ENCODE measurements around the gene CD244.
"Not testable (repeated sequence)": the region's sequence is repeated elsewhere in the genome, so short reads cannot be mapped to it uniquely, and the experiment has no call there.

Gene CD244

DNA sequence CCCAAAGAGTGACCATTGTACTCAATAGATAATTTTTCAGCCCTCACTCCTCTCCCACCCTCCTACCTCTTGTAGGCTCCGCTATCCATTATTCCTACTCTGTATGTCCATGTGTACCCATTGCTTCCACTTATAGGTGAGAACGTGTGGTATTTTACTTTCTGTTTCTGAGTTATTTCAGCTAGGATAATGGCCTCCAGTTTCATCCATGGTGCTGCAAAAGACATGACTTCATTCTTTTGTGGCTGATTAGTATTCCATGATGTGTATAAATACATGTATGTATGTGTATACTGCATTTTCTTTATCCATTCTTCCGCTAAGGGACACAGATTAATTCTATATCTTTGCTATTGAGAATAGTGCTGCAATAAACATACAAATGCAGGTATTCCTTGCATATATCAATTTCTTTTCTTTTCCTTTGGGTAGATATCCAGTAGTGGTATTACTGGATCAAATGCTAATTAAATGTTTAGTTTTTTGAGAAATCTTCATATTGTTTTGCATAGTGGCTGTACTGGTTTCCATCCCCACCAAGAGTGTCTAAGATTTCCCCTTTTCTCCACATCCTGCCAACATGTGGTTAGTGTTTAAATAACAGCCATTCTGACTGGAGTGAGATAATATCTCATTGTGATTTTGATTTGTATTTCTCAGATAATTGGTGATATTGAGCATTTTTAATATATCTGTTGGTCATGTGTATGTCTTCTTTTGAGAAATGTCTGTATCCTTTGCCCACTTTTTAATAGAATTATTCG is 61.9 kb downstream of the CD244 start:
- Histone ChIP-seq H3K27me3 (ENCODE audit: control insufficient read depth, insufficient read depth, low read length) (no peaks in the 10 kb centered on the region), H3K4me3 (ENCODE audit: low read length) (no peak overlapping the region), H3K36me3 (ENCODE audit: control insufficient read depth, insufficient read depth, low read length) (no peaks in the 10 kb centered on the region), H3K9ac (ENCODE audit: low read length) (no peak overlapping the region), H3K4me1 (ENCODE audit: control insufficient read depth, insufficient read depth, low read length) (no peaks in the 10 kb centered on the region), H3K9me3 (ENCODE audit: control insufficient read depth, low read length) (no peaks in the 10 kb centered on the region)

GRCh38 chr1:160800142-160800541 is 62.5 kb downstream of the CD244 start:
- Histone ChIP-seq H3K9ac (ENCODE audit: low read length) (no peak overlapping the region), H3K4me3 (ENCODE audit: low read length) (no peak overlapping the region), H3K4me1 (ENCODE audit: control insufficient read depth, insufficient read depth, low read length) (no peaks in the 10 kb centered on the region), H3K9me3 (ENCODE audit: control insufficient read depth, low read length) (no peaks in the 10 kb centered on the region), H3K27me3 (ENCODE audit: control insufficient read depth, insufficient read depth, low read length) (no peaks in the 10 kb centered on the region), H3K36me3 (ENCODE audit: control insufficient read depth, insufficient read depth, low read length) (no peaks in the 10 kb centered on the region)

DNA sequence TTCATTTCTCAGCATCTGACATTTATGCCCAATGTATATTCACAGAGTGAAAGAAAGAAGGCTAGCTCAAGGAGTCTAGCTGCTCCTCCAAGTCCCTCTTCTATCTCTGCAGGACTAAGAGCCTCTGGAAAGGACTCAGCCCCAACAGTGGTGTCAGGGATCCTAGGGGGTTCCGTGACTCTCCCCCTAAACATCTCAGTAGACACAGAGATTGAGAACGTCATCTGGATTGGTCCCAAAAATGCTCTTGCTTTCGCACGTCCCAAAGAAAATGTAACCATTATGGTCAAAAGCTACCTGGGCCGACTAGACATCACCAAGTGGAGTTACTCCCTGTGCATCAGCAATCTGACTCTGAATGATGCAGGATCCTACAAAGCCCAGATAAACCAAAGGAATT is 63.0 kb downstream of the CD244 start:
- Histone ChIP-seq H3K27me3 (ENCODE audit: control insufficient read depth, insufficient read depth, low read length) (no peaks in the 10 kb centered on the region), H3K9ac (ENCODE audit: low read length) (no peak overlapping the region), H3K4me3 (ENCODE audit: low read length) (no peak overlapping the region), H3K36me3 (ENCODE audit: control insufficient read depth, insufficient read depth, low read length) (no peaks in the 10 kb centered on the region), H3K9me3 (ENCODE audit: control insufficient read depth, low read length) (no peaks in the 10 kb centered on the region), H3K4me1 (ENCODE audit: control insufficient read depth, insufficient read depth, low read length) (no peaks in the 10 kb centered on the region)

DNA sequence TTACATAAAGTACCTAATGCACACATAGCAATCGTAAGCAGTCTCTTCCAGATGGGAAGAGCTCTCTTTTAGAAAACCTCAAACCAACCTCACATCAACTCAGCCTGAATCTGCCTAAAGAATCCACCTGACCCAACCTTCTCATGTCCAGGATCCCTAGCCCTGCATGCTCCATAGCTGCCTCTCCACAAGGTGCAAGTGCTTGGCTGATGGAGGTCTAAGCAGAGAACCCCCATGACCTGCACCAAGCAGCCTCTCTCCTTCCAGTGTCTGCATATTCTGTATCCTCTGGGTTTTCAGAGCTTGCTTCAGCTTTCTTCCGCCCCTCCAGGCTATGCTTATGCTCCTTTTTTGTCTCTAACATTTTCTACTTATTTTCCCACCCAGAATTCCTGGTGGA is 64.2 kb downstream of the CD244 start:
- no peak overlapping the region for H3K9ac ChIP-seq (ENCODE audit: low read length)
- no peaks in the 10 kb centered on the region for H3K9me3 ChIP-seq (ENCODE audit: control insufficient read depth, low read length)
- H3K4me3 ChIP-seq (ENCODE audit: low read length), result no peak overlapping the region
- H3K4me1 ChIP-seq (ENCODE audit: control insufficient read depth, insufficient read depth, low read length), result no peaks in the 10 kb centered on the region
- no peaks in the 10 kb centered on the region for H3K27me3 ChIP-seq (ENCODE audit: control insufficient read depth, insufficient read depth, low read length)
- H3K36me3 ChIP-seq (ENCODE audit: control insufficient read depth, insufficient read depth, low read length), result no peaks in the 10 kb centered on the region

DNA sequence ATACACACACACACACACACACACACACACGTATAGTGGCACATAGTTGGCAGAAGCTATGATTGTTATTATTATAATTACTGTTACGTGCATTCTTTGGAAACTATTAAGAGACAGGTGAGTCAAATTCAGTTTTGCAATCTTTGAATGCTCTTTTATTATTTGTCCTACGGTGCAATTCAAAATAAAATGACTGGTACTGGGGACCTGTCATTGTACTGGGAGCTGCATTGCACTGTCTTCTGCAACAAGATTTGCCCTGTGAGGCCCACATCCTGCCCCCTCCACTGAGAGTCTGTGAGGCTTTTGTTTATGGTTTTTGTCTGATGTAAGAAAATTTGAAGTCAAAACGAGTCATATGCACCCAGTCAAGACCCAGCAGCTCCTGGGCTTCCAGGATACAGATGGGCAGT is 64.8 kb downstream of the CD244 start:
- Histone ChIP-seq H3K36me3 (ENCODE audit: control insufficient read depth, insufficient read depth, low read length) (no peaks in the 10 kb centered on the region), H3K9ac (ENCODE audit: low read length) (no peak overlapping the region), H3K4me1 (ENCODE audit: control insufficient read depth, insufficient read depth, low read length) (no peaks in the 10 kb centered on the region), H3K4me3 (ENCODE audit: low read length) (no peak overlapping the region), H3K9me3 (ENCODE audit: control insufficient read depth, low read length) (no peaks in the 10 kb centered on the region), H3K27me3 (ENCODE audit: control insufficient read depth, insufficient read depth, low read length) (no peaks in the 10 kb centered on the region)

GRCh38 chr1:160797271-160797709 is 65.4 kb downstream of the CD244 start:
- Histone ChIP-seq H3K4me1 (ENCODE audit: control insufficient read depth, insufficient read depth, low read length) (no peaks in the 10 kb centered on the region), H3K9ac (ENCODE audit: low read length) (no peak overlapping the region), H3K36me3 (ENCODE audit: control insufficient read depth, insufficient read depth, low read length) (no peaks in the 10 kb centered on the region), H3K27me3 (ENCODE audit: control insufficient read depth, insufficient read depth, low read length) (no peaks in the 10 kb centered on the region), H3K4me3 (ENCODE audit: low read length) (no peak overlapping the region), H3K9me3 (ENCODE audit: control insufficient read depth, low read length) (no peaks in the 10 kb centered on the region)

DNA sequence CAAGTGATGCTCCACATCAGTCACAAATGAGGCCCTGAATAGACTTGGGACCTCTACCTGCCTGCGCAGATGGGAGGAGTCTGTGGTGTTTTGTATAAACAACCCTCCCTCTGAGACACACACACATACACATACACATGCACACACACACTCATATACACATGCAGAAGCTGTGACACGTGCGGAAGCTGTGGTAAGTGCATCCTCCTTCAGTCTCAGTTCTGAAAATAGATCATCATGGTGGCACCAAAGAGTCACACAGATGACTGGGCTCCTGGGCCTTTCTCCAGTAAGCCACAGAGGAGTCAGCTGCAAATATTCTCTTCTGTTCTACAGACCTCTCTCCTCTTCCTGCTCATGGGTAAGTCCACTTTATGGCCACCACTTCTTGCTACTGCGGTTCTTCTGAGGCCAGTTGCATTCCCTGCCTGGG is 66.7 kb downstream of the CD244 start, which contains the start of gene LY9:
TSS of gene LY9 (plus strand) at position 224 of the 433 bp plus-strand sequence. CDS start at position 238, 14 bp downstream.
- Histone ChIP-seq H3K4me1 (ENCODE audit: control insufficient read depth, insufficient read depth, low read length) (no peaks in the 10 kb centered on the region), H3K27me3 (ENCODE audit: control insufficient read depth, insufficient read depth, low read length) (no peaks in the 10 kb centered on the region), H3K36me3 (ENCODE audit: control insufficient read depth, insufficient read depth, low read length) (no peaks in the 10 kb centered on the region), H3K4me3 (ENCODE audit: low read length) (no peak within 1 kb of the TSS), H3K9me3 (ENCODE audit: control insufficient read depth, low read length) (no peaks in the 10 kb centered on the region), H3K9ac (ENCODE audit: low read length) (no peak within 1 kb of the TSS)

GRCh38 chr1:160794376-160794775 is 68.3 kb downstream of the CD244 start:
- no peak overlapping the region for H3K4me3 ChIP-seq (ENCODE audit: low read length)
- no peaks in the 10 kb centered on the region for H3K36me3 ChIP-seq (ENCODE audit: control insufficient read depth, insufficient read depth, low read length)
- no peaks in the 10 kb centered on the region for H3K27me3 ChIP-seq (ENCODE audit: control insufficient read depth, insufficient read depth, low read length)
- no peaks in the 10 kb centered on the region for H3K9me3 ChIP-seq (ENCODE audit: control insufficient read depth, low read length)
- H3K9ac ChIP-seq (ENCODE audit: low read length), result no peak overlapping the region
- no peaks in the 10 kb centered on the region for H3K4me1 ChIP-seq (ENCODE audit: control insufficient read depth, insufficient read depth, low read length)

- H3K4me1 ChIP-seq (ENCODE audit: control insufficient read depth, insufficient read depth, low read length), result no peaks in the 10 kb centered on the region
- H3K36me3 ChIP-seq (ENCODE audit: control insufficient read depth, insufficient read depth, low read length), result no peaks in the 10 kb centered on the region
- no peak overlapping the region for H3K4me3 ChIP-seq (ENCODE audit: low read length)
- no peaks in the 10 kb centered on the region for H3K27me3 ChIP-seq (ENCODE audit: control insufficient read depth, insufficient read depth, low read length)
- no peak overlapping the region for H3K9ac ChIP-seq (ENCODE audit: low read length)
- H3K9me3 ChIP-seq (ENCODE audit: control insufficient read depth, low read length), result no peaks in the 10 kb centered on the region
Observed at GRCh38 chr1:160789702-160790611, 72.7 kb downstream of the CD244 start.

GRCh38 chr1:160789051-160789701 is 73.5 kb downstream of the CD244 start:
- Histone ChIP-seq H3K27me3 (ENCODE audit: control insufficient read depth, insufficient read depth, low read length) (no peaks in the 10 kb centered on the region), H3K9me3 (ENCODE audit: control insufficient read depth, low read length) (no peaks in the 10 kb centered on the region), H3K9ac (ENCODE audit: low read length) (no peak overlapping the region), H3K36me3 (ENCODE audit: control insufficient read depth, insufficient read depth, low read length) (no peaks in the 10 kb centered on the region), H3K4me1 (ENCODE audit: control insufficient read depth, insufficient read depth, low read length) (no peaks in the 10 kb centered on the region), H3K4me3 (ENCODE audit: low read length) (no peak overlapping the region)

DNA sequence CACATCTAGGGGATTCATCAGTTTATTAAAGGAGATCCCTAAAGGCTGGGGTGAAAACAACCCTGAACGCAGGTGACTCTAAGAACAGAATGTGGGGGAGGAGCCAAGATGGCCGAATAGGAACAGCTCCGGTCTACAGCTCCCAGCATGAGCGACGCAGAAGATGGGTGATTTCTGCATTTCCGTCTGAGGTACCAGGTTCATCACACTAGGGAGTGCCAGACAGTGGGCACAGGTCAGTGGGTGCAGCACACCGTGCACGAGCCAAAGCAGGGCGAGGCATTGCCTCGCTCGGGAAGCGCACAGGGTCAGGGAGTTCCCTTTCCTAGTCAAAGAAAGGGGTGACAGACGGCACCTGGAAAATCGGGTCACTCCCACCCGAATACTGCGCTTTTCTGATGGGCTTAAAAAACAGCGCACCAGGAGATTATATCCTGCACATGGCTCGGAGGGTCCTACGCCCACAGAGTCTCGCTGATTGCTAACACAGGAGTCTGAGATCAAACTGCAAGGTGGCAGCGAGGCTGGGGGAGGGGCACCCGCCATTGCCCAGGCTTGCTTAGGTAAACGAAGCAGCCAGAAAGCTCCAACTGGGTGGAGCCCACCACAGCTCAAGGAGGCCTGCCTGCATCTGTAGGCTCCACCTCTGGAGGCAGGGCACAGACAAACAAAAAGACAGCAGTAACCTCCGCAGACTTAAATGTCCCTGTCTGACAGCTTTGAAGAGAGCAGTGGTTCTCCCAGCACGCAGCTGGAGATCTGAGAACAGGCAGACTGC is 79.5 kb downstream of the CD244 start:
- not testable (repeated sequence) for H3K27me3 ChIP-seq (ENCODE audit: control insufficient read depth, insufficient read depth, low read length); H3K9me3 ChIP-seq (ENCODE audit: control insufficient read depth, low read length); H3K4me3 ChIP-seq (ENCODE audit: low read length); H3K36me3 ChIP-seq (ENCODE audit: control insufficient read depth, insufficient read depth, low read length); H3K9ac ChIP-seq (ENCODE audit: low read length)
- peaks cover 31% of the 10 kb centered on the region for H3K4me1 ChIP-seq (ENCODE audit: control insufficient read depth, insufficient read depth, low read length)

Data from mucosa of stomach (tissue), 1 donor.